ENCODE measurements around the gene NINJ2. TPM values are rescaled to one million over a fixed set of nuclear protein-coding genes. Genes with fewer than 3 reads are reported as not detected.
"Not testable (repeated sequence)": the region's sequence is repeated elsewhere in the genome, so short reads cannot be mapped to it uniquely, and the experiment has no call there.

Gene NINJ2
- total RNA-seq, 1 donor from 2014 or later: not detected

DNA sequence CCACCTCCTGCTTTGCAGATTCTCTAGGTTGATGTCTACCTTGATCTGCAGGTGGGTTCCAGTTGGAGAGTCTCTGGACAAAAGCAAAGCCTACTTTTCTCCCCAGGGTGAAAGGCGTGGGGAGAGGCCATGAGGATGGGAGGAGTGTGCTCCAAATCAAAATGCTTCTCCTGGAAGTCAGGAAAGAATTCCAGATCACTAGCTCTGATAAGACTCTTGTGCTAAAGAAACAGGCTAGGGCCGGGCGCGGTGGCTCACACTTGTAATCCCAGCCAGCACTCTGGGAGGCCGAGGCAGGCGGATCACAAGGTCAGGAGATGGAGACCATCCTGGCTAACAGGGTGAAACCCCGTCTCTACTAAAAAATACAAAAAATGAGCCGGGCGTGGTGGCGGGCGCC is 21.9 kb downstream of the NINJ2 start:
- not testable (repeated sequence) for DNase-seq

DNA sequence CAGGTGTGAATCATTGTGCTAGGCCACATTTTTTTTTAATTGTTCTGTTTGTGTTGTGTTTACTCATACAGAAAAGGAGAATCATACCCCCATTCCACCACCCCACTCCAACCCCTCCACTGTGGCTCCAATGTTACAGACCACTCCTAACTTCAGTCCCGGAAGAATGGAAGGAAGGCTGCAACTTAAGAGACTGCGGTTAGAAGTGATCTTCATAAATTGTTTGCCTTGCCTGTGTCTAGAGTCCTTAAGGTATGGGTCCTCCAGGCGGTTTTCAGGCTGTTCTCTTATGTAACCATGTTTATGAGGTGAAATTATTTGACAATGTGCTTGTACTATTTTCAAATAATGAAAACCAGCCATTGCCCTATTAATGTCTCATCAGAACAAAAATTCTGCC is 22.5 kb downstream of the NINJ2 start:
- DNase-seq: no peak

DNA sequence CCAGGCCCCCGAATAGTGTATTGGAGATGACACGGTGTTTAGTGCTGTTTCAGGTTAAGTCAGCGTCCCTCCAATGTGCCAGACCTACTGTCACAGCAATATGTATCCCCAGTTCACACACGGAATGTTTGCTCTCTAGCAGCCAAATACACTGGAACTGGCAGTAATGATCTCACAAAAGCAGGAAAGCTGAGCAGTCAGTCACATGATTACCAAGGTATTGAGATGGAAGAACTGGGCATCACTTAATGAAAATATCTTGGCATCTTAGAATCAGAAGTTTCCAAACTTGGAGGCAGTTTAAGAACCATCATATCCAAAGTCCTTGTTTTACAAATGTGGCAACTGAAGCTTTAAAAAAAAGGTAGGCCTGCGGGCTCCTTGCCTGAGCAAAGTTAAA is 23.3 kb downstream of the NINJ2 start:
- DNase-seq: no peak

DNA sequence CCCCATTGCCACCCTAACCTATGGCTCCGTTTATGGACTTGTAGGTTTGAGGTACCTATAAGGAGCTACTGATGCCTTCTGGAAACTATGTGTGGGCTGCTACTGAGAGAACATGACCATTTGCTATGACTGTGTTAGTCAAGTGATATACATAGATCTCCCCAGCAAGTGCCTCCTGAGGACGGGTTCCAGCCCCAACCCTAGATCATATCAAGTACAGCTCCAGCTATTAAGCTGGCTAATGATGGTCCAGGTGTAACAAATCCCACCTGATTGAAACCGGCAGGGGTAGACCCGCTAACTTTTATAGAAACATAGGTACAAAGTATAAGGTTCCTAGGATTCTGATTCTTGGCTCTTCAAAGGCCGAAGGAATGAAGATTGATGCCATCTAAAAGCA is 23.7 kb downstream of the NINJ2 start:
- DNase-seq: no peak

DNA sequence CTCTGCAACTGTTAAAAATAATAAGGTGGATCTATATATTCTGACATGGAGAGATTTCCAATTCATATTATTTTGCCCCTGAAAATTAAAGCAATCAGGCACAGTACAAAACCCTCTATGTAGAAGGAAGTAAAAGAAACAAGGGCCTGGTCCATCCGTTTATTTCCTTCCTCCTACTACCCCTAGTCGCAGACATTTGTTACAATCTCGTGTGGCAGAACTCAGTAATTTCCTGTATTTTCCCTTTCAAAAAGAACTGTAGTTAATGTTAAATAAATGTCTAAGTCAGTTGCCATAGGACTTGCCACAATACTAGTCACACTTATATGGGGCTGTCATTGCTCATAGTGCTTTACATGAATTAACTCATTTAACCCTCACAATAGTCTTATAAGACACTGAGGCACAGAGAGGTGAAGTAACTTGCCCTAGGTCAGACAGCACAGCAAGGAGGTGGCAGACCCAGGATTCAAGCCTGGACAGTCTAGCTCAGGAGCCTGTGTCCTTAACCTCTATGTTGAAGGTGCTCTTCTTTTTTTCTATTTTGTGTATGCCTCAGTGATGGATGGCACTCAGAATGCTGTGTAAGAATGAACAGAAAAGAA is 24.2 kb downstream of the NINJ2 start:
- DNase-seq: no peak

DNA sequence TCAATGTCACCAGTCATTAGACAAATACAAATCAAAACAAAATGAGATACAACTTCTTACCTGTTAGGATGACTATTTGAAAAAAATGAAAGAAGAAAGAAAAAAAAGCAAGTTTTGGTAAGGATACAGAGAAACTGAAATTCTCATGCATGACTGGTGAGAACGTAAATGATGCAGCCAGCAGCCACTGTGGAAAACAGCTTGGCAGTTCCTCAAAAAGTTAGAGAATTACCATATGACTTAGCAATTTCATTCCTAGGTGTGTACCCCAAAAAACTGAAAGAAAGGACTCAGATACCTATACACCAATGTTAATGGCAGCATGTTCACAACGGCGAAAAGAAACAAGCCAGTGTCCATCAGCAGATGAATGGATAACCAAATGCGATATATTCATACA is 26.6 kb downstream of the NINJ2 start:
- no peak for DNase-seq

DNA sequence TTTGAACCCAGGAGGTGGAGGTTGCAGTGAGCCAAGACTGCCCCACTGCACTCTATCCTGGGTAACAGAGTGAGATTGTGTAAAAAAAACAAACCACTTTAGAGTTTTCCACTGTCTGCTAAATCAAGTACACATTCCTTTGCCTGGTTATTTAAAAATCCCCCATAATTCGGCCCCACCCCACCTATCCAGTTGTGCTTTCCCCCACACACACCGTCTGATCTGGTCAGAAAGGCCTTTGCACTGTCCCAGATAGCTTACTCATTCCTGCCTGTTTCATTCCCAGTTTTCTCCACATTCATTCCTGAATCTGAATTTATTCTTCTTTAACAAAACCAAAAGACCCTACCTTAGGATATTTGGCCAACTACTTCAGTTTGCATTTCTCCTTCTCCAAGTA is 29.5 kb downstream of the NINJ2 start:
- DNase-seq: no peak

DNA sequence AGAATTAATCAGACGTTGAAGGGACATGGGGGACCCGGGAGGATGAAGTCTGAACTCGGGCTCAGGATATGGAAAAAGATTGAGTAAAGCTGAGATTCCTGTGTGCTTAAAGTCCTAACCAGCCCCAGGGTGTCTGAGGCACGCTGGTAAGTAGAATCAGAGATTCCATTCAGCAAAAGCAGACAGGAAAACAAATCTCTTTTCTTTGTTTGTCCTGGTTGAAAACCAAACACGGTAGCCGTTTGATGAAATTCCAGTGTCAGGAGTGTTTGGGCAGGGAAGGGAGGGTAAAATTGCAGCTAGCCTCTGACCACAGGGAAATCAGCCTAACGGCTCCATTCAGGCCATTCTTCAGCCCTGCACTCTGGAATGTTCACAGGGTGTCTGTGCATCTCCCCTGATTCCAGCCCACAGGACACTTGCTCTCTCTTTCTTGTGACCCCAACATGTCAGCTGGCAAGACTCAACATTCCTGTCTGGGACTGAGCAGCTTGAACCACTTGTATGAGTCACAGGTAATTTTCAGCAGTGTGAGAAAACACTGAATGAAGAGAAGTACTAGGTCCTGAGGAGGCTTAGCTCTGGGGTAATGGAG is 31.0 kb downstream of the NINJ2 start:
- peak; percentile 46 for DNase-seq

DNA sequence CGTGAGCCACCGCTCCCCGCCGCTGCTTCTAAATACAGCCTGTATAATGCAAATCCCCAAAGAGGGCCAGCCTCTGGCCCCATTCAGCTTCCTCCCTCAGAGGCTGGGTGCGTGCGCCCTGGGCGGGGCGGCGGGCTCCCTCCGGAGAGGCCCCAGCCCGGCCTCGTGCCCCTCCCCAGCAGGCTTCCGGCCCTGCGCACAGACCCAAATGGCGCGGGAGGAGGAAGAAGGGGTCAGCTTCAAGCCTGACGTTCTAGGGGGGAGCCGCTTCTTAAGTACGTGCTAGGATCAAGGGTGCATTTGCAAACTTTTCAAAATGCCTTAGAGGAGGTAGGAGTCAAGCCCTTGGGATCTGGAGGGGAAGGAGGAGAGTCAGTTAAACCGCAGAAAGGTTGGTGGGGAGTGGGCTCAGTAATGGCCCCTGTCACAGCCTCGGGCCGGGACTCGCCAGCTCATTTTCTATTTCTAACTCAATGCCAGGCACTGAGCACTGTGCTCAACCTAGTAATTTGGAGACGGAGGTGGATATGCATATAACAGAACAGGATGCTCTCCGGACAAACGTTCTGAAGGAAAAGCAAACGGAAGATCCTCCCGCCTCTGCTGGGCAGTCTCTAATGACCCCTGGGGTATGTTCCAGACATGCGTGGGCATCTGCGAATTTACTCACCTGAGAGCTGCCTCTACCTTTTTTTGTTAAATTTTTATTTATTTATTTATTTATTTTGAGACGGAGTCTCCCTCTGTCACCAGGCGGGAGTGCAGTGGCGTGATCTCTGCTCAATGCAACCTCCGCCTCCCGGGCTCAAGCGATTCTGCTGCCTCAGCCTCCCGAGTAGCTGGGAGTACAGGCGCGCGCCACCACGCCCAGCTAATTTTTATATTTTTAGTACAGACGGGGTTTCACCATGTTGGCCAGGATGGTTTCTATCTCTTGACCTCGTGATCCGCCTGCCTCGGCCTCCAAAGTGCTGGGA is 32.3 kb downstream of the NINJ2 start:
- no peak for DNase-seq

DNA sequence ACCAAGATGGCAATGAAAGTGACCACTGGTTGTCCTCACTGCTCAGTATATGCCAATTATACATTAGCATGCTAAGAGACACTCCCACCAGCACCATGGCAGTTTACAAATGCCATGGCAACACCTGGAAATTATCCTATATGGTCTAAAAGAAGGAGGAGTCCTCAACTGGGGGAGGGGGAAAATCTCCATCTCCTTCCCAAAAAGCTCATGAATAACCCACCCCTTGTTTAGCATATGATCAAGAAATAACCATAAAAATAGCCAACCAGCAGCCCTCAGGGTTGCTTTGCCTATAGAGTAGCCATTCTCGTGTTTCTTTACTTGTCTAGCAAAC is 34.5 kb downstream of the NINJ2 start:
- not testable (repeated sequence) for DNase-seq

DNA sequence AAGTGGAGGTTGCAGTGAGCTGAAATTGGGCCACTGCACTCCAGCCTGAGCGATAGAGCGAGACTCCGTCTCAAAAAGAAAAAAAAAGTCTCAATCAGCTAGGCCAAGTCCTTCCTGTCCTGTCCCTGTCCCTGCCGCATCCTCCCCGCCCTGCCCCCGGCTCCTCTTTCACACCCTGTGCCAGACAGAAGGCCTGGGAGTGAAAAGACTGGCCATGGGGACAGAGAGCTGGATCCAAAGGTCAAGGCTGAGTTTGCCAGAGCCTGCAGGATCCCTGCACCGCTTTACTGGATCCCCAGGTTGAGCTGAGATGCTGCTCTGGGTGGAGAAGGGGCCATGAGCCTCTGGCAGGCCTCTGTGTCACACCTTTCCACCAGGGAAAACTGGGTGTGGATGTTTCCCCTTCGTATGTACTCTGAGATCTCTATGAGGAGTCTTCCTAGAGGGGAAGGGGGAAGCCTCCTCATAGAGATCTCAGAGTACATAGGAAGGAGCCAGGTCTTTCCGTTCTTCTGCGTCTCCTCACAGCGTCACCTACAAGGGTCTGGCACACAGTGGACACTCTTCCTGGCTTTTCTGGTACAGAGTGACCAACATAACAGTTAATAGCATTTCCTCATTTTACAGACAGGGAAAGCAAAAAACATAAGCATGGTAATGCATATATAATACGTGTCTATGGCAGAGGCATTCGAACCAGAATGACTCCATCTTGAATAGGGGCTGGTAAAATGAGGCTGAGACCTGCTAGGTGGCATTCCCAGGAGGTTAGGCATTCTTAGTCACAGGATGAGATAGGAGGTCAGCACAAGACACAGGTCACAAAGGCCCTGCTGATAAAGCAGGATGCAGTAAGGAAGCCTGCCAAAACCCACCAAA is 35.1 kb downstream of the NINJ2 start:
- no peak for DNase-seq

DNA sequence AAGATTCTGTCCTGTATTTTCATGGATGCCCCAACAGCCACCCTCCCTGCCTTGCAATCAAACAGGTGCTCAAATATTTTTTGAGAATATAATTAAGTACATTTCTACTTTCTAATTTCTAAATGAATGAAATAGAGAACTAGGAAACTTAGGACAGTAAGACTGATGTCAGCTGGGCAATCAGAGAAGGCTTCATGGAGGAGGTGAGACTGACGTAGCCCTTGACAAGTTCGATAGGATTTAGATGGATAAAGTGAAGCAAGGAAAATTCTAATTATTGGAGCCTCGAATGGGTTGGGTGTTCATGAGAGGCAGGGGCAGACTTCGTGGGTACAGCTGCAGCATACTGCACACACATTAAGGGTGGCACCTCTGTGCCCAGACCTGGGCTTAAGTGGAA is 36.0 kb downstream of the NINJ2 start:
- no peak for DNase-seq

DNA sequence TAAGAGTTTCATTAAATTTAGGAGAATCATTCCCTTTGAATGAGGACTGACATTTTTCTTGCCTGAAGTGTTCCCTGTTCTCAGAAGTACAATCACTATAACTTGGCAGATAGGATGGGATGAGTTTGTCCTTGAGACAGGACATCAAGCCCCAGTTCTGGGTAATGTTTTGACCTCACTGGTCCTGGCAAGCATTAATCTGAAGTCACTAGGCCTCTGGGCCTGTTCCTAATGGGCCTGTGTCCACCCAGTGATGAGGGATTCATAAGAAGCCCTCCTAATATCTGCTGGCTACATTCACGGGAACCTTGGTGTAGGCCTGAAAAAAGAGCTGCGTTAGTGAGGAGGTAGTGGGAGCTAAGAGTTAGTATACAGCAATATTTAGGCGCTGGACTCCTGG is 37.2 kb downstream of the NINJ2 start:
- no peak for DNase-seq

DNA sequence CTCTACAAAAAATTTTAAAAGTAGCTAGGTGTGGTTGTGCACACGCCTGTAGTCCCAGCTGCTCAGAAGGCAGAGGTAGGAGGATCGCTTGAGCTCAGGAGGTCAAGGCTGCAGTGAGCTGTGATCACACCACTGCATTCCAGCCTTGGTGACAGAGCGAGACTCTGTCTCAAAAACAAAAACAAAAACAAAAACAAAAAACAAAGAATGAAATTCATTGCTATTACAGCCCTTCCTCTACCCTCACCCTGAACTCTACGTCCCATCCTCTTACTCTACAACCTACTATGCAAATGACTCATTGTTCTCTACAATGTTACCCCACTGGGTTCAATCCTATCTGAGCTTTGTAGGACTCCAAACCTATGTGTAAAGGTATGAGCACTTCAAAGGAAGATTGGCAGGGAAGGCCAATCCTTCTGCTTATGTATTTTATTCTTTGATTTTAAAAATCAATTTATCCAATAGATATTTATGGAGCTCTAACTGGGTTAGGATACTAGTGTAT is 39.3 kb downstream of the NINJ2 start:
- no peak for DNase-seq

DNA sequence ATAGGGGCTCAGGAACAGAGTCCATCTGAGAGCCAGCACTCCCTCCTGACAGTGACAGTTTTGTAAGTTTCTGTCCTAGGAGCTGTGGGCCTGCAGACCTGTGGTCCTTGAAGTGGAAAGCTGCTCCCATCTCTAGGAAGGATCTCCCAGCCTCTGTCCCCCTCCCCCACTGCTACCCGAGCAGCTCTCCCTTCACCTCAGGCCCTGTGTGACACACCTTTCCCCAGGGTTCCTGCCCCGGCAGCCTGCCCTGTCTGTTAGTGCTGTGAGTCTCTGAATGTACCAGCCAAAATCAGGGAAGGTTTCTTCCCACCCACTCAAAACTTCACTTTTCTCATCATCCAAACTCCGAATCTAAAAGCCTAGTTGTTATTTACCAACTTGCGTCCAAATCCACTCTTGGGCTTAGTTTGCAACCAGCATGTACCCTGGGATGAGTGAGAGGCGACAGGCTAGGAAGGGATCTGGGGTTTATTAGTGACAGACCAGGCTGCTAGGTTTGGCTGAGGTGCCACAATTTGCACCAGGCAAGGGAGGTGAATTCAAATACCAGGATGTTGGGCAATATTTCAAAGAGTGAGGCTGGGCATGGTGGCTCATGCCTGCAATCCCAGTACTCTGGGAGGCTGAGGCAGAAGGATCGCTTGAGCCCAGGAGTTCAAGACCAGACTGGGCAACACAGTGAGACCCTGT is 39.9 kb downstream of the NINJ2 start:
- DNase-seq: no peak

DNA sequence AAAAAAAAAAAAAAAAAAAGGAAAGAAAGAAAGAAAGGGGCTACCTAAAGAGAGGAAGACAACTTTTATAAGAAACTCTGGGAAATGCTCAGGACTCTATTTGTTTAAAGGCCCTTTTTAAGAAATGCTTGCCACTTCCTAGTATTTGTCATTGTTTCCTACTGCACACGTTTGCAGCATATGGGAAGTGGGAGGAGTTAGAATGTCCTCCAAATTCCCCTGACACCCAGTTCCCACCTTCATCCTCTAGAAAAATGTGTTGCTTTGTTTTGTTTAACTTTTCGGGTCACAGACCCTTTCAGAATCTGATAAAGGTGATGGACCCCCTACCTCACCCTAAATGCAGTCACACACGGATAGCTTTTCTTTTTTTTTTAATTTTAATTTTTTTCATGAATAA is 40.8 kb downstream of the NINJ2 start:
- DNase-seq: no peak

DNA sequence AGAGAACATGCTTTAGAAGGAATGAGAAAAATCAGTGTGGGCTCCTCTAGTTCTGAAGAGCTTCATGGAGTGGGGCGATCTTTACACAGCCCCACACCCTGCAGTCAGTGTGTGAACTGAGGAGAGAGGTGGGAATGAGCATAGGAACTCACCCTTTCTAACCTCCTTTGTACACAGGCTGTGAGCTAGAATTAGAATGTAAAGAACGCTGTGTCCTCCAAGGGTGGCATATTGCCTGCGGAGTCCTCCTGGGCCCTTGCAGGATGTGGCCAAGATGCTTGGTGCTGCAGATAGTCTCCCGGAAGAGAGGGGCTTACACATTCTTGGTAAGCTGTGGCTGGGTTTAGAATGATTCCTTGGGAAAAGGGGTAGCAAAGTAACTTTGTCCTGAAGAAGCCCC is 43.9 kb downstream of the NINJ2 start:
- DNase-seq: no peak

DNA sequence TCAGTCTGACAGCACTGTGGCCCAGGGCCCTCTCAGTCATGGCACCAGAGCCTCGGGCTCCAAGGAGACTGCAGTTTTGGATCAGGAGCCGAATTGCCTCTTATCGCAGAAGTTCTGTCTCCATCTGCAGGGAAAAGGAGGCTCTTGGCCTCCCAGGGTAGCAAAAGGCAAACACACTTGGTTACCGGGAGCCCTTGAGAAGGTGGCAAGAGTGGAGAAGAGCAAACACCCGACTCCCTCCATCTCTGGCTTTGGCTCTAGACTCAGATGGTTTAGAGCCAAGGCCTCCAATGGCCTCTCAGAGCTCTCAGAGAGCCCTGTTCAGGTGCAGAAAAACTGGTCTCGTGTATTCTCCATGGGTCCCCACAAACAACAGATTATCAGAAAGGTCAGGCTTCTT is 44.6 kb downstream of the NINJ2 start:
- no peak for DNase-seq

DNA sequence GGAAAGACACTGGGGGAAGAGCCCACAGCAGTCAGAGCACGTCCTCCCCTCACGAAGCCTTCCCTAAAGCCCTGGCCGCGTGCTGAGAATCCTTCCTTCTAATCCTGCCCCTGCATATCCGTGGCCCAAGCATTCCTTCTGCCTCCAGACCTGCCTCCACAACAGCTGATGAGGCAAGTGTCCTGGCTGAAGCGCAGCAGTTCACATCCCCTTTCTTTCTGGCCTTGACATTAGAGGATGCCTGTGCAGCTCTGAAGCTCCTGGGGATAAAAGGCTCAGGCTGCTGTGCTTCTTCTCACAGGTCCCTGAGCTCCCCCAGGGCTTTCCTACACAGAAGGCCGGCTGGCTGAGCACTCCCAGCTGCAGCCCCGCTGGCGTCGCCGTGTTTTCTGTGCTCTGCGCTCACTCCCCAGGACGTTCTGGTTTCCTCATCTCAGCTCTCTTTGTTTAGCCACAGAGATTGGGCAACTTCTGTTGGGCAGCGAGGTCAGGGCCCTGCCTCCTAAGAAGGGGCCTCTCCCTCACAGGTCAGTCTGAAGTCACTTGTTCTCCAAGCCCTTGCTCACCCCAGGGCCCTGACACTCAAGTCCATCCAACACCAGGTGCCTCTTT is 45.8 kb downstream of the NINJ2 start:
- peak; percentile 61 for DNase-seq

DNA sequence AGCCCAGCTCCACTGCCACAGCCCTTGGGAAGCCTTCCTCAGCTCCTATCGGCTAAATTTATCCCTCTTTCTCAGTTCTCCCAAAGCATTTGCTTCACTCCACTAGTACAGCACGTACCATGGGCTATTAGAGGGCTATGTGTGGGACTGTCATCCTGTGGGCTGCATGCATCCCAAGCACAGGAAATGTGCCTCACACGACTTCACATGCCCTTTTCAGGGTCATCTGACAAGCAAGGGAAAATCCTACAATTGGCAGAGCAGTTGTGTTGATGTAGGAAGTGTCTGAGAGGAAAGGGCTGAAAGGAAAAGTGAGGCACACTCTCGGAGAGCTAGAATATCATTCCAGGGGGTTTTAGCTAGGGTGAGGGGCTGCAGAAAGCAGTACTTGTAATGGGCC is 47.6 kb downstream of the NINJ2 start:
- peak; percentile 24 for DNase-seq

DNA sequence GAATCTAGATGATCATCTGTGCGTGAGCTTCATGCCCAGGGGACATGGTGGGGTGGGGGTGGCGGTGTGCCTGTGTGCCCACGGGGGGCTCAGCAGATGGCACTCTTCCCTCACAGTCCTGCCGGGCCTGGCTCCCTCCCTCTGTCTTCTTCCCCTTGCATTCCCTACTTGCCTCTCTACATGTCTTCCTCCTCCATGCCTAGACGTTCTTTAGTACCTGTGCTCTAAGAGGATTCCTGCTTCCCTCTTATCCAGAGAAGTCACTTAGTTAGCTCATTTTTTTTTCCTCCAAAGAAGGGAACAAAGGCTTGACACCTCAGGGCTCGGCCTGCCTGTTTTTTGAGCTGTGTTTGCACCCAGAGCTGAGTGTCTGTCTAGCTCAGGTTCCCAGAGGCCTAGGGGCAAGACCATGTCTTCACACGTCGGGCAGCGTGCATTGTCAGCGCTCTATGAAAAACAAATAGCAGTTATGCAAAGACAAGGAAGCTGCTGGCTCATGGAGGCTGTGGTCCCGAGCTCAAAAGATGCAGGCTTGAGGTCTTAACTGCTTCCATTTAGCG is 48.8 kb downstream of the NINJ2 start:
- peak; percentile 57 for DNase-seq

All from tongue (tissue), 2 donors.